ENCODE results near the gene UBXN7. TPM values are rescaled to one million over a fixed set of nuclear protein-coding genes. Genes with fewer than 3 reads are reported as not detected.
A peak's percentile ranks its signal among the peaks of the same experiment; 100 is the strongest.

Gene UBXN7
- 6.4 and 8.1 TPM in 2 replicates for polyA plus RNA-seq (2012; rRNA removed)
- polyA plus RNA-seq (2012; cell fraction: cytosol; rRNA removed): 7.3 and 7.6 TPM in 2 replicates
- polyA plus RNA-seq (2012; cell fraction: nucleus; rRNA removed): 5.2 and 9.4 TPM in 2 replicates

- WGBS (ENCODE audit: low lambda C conversion rate): 1% methylated on average over 26 of the region's 67 CpGs
- POLR2A ChIA-PET: interaction anchor here (0.6 to 1.2 kb wide), 4 partner anchors 8 to 382 kb away, joined by 3 to 7 read pairs (median 3); partner anchors contain the start of gene DYNLT2B
- H4K20me1 ChIP-seq (ENCODE audit: insufficient read depth): peaks cover 31% of the 10 kb centered on the region
- TF ChIP-seq GABPA (IDR thresholded peaks at IDR 0.05; ENCODE audit: low read depth) (no peak), TAF1 (IDR thresholded peaks at IDR 0.05; ENCODE audit: borderline replicate concordance, low read depth, low read length) (peak; percentile 67), CHD2 (IDR thresholded peaks at IDR 0.05; ENCODE audit: low read length, partially characterized antibody) (peak; percentile 57), CTCF (IDR thresholded peaks at IDR 0.05) (no peak), RFX5 (IDR thresholded peaks at IDR 0.05; ENCODE audit: low read length) (no peak), RAD21 (IDR thresholded peaks at IDR 0.05; ENCODE audit: low read length) (no peak), MEF2A (IDR thresholded peaks at IDR 0.05; ENCODE audit: borderline replicate concordance, low read depth) (no peak), YY1 (IDR thresholded peaks at IDR 0.05; ENCODE audit: low read depth) (peak; percentile 90), REST (IDR thresholded peaks at IDR 0.05; ENCODE audit: low read depth, low read length) (no peak), RXRA (IDR thresholded peaks at IDR 0.05; ENCODE audit: borderline replicate concordance, low read depth) (no peak), RCOR1 (IDR thresholded peaks at IDR 0.05; ENCODE audit: low read length) (no peak; the same call in 1 of the 2 replicates), TEAD4 (IDR thresholded peaks at IDR 0.05; ENCODE audit: borderline replicate concordance, insufficient read depth) (no peak), FOXM1 (IDR thresholded peaks at IDR 0.05; ENCODE audit: low read depth) (no peak), ZBTB33 (IDR thresholded peaks at IDR 0.05; ENCODE audit: borderline replicate concordance, low read depth) (no peak), FOSL2 (IDR thresholded peaks at IDR 0.05; ENCODE audit: borderline replicate concordance, low read depth) (no peak), ELF1 (IDR thresholded peaks at IDR 0.05) (no peak), PBX3 (IDR thresholded peaks at IDR 0.05) (no peak), USF1 (IDR thresholded peaks at IDR 0.05; ENCODE audit: borderline replicate concordance, low read depth) (no peak), GATA2 (CRISPR knock-in tag; IDR thresholded peaks at IDR 0.05) (no peak), USF2 (IDR thresholded peaks at IDR 0.05; ENCODE audit: borderline replicate concordance, low read depth, low read length) (0 out of 2 replicates have a peak, but pooled peaks have one; percentile 15), SIN3A (IDR thresholded peaks at IDR 0.05; ENCODE audit: borderline replicate concordance, low read depth, low read length) (0 out of 2 replicates have a peak, but pooled peaks have one; percentile 44), FOXJ3 (CRISPR knock-in tag; IDR thresholded peaks at IDR 0.05) (peak; percentile 59; the same call in 1 of the 2 replicates)
Measured at GRCh38 chr3:196432137-196432879, at the start of gene UBXN7. TSS of gene UBXN7 (minus strand) at chr3:196432427. CDS start at chr3:196432399, 28 bp downstream.

More at GRCh38 chr3:196432137-196432879, at the start of gene UBXN7:
- Histone ChIP-seq H3K27ac (ENCODE audit: low read depth in 2 of 2, low read length in 1 of 2) (peak within 1 kb of the TSS; percentile 76 to 92), H3K4me3 (ENCODE audit: low read depth in 2 of 2, low read length in 1 of 2) (peak within 1 kb of the TSS; percentile 77 to 87), H3K27me3 (ENCODE audit: insufficient read depth) (no peaks in the 10 kb centered on the region), H3K4me2 (peak within 1 kb of the TSS; percentile 83), H3F3A (replicated peaks; ENCODE audit: insufficient read depth) (peaks cover 14% of the 10 kb centered on the region), H3K4me1 (ENCODE audit: control insufficient read depth in 1 of 2, insufficient read depth in 2 of 2, low read depth in 1 of 2, low read length in 1 of 2) (peaks cover 0 to 6% of the 10 kb centered on the region in 2 experiments; a peak in 2 of 4 replicates), H3K79me2 (ENCODE audit: insufficient read depth) (peaks cover 49% of the 10 kb centered on the region), H3K9me2 (no peaks in the 10 kb centered on the region), H3K9me3 (no peaks in the 10 kb centered on the region), H2AFZ (ENCODE audit: low read depth) (peak within 1 kb of the TSS; percentile 94), H3K36me3 (replicated peaks in 1 of 2; ENCODE audit: control insufficient read depth in 1 of 2, insufficient read depth in 2 of 2, low read length in 1 of 2) (peaks cover 0 to 12% of the 10 kb centered on the region in 2 experiments), H3K9ac (peak within 1 kb of the TSS; percentile 90)
- DNase-seq: peak; percentile 100
- CTCF ChIA-PET: no interaction called here

Data from SK-N-SH (cell line).